Stimulated activated CD8-positive, alpha-beta memory T cell treated with anti-CD3 and anti-CD28 coated beads, Interleukin-12 subunit alpha, Interleukin-12 subunit beta, amount 100 ng/mL, for 1 hour (primary cell): ENCODE data around the gene FAM50B.

Source experiments
- DNase-seq: peaks from one replicate; pipeline ENCODE4 v3.0.0-alpha.2; 2020; ENCODE audit warnings: low read depth

Gene FAM50B, protein sequence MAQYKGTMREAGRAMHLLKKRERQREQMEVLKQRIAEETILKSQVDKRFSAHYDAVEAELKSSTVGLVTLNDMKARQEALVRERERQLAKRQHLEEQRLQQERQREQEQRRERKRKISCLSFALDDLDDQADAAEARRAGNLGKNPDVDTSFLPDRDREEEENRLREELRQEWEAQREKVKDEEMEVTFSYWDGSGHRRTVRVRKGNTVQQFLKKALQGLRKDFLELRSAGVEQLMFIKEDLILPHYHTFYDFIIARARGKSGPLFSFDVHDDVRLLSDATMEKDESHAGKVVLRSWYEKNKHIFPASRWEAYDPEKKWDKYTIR

GRCh38 chr6:3848925-3849605, at the start of gene FAM50B:
TSS of gene FAM50B (plus strand) at chr6:3849373. CDS start at chr6:3849812, 439 bp downstream.
- peak; percentile 82 for DNase-seq

GRCh38 chr6:3799719-3800118, 49.5 kb upstream of the FAM50B start:
- no peak for DNase-seq

- DNase-seq: no peak
Observed at GRCh38 chr6:3800850-3801591, 48.2 kb upstream of the FAM50B start.

DNA sequence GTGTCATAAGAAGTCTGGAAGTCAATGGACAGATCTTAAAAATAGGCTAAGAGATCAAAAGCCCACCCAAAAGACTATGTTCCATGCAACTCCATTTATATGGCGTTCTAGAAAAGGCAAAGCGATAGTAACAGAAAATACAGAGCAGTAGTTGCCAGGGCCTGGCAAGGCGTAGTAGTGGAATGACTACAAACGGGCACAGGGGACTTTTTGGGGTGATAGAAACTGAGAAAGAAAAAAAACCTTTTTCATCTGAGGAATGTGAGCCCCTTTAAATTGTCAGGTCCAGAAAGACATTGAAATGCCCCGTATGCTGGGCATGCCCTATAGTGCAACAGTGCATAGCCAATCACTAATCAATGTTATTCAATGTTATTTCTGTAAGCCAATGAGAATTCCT, 47.2 kb upstream of the FAM50B start:
- no peak for DNase-seq

DNA sequence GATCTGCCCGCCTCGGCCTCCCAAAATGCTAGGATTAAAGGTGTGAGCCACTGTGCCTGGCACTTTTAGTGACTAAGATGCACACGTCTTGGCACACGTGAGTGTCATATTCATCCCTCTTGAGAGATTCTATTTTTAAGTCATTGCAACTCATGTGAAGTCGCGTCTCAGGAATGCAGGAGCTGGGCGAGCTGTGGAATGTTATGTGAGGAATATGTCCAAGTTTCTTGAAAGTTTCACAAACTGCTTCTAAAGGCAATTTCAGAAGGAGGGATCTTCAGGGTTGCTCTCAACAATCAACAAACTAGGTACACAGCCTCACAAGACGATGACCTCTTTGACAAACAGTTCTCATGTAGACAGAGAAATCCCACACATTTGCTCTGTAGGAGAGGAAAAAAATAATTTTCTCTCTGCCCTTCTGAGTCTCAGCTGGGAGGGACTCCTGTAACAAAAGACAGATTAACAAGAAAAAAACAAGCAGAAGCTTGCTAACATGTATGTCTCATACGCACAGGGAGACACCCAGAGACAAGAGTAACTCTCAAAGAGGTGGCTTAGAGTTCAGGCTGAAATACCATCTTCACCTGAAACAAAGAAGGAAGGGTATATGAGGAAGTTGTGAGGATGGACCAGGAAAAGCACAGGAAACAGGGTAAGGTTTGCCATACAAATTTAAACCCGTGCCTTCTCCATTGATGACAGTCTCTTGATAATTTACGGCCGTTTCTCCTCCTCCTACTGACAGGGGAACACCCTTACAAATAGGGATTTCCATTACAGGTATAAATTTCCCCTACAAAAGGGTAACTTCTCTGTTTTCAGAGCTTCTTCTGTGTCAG, 45.3 kb upstream of the FAM50B start:
- no peak for DNase-seq

DNA sequence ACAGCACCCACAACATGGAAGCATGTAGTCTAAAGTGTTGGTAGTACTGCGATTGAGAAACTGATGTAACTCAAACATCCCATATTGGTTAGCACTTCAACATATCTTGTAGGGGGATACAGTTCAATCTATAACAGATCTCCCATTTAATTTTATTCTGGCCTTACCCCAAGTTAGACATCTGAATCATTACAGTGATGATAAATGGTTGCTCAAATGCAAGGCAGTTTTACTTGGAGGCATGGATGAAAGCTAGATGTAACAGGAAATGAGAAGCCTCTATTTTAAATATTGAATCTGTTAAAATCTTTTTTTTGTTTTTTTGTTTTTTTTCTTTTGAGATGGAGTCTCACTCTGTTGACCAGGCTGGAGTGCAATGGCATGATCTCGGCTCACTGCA, 44.2 kb upstream of the FAM50B start:
- no peak for DNase-seq

DNA sequence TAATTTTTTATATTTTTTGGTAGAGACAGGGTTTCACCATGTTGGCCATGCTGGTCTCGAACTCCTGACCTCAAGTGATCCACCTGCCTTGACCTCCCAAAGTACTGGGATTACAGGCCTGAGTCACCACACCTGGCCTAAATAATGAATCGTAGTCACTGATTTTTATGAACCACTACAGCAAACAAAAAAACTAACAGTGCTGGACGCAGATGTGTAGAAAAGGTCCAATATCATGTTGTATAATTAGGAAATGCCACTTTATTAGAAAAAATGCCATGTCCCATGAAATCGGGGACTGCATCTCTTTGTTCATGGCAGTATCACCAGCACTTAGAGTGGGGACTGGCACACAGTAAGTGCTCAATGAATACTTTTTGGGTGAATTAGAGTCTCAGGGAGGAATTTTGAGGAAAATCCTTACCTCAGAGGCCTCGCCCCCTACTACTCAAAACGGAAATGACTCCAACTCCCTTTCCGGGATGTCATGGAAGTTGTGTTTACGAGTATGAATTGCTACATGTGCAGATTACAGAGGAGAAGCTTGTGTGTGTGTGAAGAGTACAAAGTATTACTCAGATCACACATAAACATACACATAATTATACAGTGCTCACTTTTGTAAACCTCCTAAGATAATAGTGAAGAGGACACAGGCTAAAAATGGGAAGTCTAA, 43.6 kb upstream of the FAM50B start:
- DNase-seq: no peak

DNA sequence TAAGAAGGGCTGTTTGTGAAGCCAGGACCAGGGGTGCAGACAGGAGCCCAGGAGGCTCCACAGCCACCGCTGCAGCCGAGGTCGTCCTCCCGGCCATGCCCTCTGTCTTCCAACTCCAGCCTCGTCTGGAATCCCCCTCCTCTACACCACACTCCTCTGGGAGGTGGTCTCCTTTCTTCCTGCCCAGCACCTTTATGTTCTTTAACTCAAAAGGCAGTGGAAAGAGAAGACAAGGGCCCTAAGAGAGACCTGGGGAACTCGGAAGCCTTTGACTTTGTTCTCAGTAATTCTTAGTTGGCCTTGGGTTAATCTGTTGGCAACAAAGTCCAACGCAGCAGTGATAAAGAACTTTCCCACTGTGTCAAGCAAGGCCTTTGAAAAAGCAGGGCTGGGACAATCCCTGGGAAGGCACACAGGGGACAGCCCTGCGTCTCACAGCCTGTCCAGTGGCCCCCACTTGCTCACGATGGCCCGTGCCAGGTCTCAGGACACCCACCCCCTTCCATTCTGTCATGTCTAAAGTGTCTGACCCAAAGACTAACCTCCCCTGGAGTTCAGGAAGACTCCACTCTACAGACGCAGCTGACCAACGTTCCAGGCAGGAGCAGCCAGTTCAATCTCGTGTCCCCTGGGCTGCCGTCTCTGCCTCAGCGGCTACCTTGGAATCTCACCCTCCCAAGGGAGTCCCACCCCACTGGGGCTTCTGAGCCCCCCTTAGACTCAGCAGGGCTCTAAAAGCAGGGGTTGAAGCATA, 42.8 kb upstream of the FAM50B start:
- DNase-seq: no peak

- DNase-seq: no peak
Observed at GRCh38 chr6:3808199-3808598, 41.0 kb upstream of the FAM50B start.

- no peak for DNase-seq
Observed at GRCh38 chr6:3808759-3809514, 40.2 kb upstream of the FAM50B start.

DNA sequence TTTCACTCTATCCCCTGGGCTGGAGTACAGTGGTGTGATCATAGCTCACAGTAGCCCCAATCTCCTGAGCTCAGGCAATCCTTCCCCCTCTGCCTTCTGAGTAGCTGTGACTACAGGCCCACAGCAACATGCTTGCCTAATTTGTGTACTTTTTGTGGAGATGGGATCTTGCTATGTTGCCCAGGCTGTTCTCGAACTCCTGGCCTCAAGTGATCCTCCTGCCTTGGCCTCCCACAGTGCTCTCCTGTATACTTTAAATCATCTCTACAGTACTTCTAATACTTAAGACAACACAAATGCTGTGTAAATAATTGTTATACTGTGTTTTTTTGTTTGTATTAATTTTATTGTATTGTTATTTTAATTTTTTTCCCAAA, 39.7 kb upstream of the FAM50B start:
- no peak for DNase-seq

- no peak for DNase-seq
Observed at GRCh38 chr6:3809982-3810381, 39.2 kb upstream of the FAM50B start.

DNA sequence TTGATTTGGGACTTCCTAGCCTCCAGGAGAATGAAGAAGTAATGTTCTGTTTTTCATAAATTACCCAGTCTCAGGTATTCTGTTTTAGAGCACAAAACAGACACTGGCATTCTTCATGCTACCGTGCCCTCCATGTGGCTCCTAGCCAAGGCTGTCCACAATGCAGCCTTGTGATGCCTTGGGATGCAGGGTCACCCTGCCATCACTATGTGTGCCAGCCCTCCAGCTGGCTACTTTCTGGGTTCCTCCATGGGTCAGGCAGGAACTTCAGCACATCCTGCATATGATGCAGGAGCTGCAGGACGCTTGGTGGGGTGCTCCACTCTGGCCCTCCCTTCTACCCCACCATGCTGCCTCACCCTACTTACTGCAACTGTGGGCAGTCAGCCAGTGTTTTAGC, 38.0 kb upstream of the FAM50B start:
- no peak for DNase-seq

DNA sequence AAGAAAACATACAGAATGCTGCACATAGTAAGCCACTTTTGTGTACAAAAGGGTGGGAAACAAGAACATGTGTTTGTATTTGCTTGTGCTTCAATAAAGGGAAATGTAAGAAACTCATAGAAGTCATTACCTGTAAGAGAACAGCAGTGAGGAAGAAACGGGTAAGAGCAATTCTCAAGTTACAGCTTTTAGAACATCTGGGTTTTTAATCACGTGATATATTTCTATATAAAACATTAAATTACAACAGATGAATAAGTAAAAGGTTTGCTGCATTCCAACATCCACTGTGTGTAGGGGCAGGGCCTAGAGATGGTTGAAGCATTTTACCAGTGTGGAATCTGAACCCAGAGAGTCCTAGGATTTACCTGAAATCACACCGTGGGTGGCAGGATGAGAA, 36.6 kb upstream of the FAM50B start:
- DNase-seq: no peak

DNA sequence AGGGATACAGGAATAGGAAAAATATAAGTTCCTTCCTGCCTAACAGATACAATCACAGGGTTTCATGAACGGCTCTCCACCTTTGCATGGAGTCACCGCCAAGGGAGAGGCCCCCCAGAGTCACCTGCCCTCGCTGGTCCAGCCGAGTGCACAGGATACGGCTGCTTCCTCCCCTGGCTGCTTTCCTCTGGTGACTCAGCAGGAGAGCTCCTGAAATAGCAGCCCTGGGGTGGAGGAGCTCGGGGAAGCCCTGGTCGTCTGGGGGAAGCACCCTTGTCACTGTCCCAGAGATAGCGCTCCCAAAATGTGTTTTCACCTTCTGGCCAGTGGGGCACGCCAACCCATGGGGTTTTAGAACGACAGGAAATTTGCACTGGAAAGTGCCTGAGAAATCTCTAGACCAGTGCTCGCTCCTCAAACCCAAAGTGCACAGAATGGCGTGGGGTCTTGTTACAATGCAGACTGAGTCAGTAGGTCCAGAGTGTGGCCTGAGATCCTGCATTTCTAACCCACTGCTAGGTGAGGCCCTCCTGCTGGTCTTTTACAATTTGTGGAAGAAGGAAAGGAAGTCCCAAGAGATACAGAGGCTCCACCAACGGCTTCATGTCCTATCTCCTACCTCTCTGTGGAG, 35.9 kb upstream of the FAM50B start:
- no peak for DNase-seq

DNA sequence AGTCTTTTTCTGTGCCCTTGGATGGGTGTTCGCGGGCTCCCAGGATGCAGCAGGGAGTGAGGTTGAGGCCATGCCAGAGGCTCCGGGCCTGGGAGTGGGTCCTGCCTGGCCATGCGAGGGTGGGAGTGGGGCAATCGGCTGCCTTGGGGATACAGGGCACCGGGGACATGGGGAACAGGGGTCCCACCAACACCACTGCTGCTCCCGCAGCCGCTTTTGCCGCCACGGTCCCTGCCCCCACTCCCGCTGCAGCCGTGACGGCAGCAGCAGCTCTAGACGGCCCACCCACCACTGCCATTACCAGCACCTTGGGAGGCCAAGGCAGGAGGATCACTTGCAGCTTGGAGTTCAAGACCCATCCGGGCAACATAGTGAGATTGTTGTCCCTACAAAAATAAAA, 35.3 kb upstream of the FAM50B start:
- no peak for DNase-seq

GRCh38 chr6:3814539-3814938, 34.6 kb upstream of the FAM50B start:
- no peak for DNase-seq

DNA sequence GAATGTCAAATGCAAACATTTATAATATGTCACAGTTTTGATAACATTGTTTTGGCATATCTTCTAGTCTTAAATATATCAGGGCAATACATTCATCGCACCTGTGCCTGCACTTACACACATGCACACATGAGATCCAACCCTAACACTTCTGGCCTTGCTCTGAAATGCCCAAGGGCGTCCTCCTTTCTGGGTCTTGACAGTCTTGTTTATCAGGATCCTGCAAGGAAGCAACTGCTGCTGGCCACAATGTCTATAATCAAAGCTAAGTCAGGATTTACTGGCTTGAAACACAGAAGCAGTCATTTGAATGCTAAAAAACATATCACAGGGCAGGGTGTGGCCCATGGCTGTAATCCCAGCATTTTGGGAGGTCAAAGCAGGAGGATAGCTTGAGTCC, 32.9 kb upstream of the FAM50B start:
- DNase-seq: no peak
